B cell (primary cell): Measurements from ENCODE around the gene SPOP. TPM values are rescaled to one million over a fixed set of nuclear protein-coding genes. Genes with fewer than 3 reads are reported as not detected.

ENCODE experiments used
- ATAC-seq: fragments of 200-7000 bp; cut with Tn5 transposase; one replicate; pipeline ENCODE4 v1.10.0; 2021; ENCODE audit warnings: low read depth, mild to moderate bottlenecking, moderate number of reproducible peaks, moderate library complexity
- CTCF ChIA-PET: fragments of 350-600 bp; sonication (Branson Sonifier 250); formaldehyde crosslinking; loops from one replicate; lab custom pipeline; 2021; ENCODE audit warnings: antibody characterized with exemption, inconsistent platforms; lab: Charles Lee
- POLR2A ChIA-PET: fragments of 350-600 bp; sonication (Branson Sonifier 250); formaldehyde crosslinking; loops from one replicate; lab custom pipeline; 2021; ENCODE audit warnings: antibody characterized with exemption; lab: Charles Lee
- DNase-seq: peaks from one replicate; pipeline ENCODE4 v3.0.0; 2013
- H2AFZ ChIP-seq: 2 replicates; pipeline ENCODE4 v1.6.1; 2012; ENCODE audit warnings: mild to moderate bottlenecking, low read depth, low read length; ENCODE audit not compliant: insufficient read depth, poor library complexity, severe bottlenecking
- H3K27ac ChIP-seq, 2 donors: 1 replicate in 1 of 2; 2 replicates in 1 of 2; pipeline ENCODE4 v1.5.1; 2012 to 2013; ENCODE audit warnings: low read length in 2 of 2, mild to moderate bottlenecking in 2 of 2, moderate library complexity in 1 of 2
- H3K27me3 ChIP-seq, 4 experiments: fragments of 200-600 bp in 1 of 4; sonication (generic) in 1 of 4; replicated peaks in 1 of 4; 1 replicate in 2 of 4; 2 replicates in 2 of 4; pipeline versions ENCODE4 v1.6.1 to v1.7.0; 2013 to 2016; ENCODE audit warnings: low read length in 3 of 4, mild to moderate bottlenecking in 2 of 4, mixed read lengths in 1 of 4, moderate library complexity in 1 of 4; ENCODE audit not compliant: insufficient read depth in 4 of 4, control insufficient read depth in 3 of 4; ENCODE audit errors: control extremely low read depth in 1 of 4
- H3K36me3 ChIP-seq, 2 experiments: replicated peaks in 1 of 2; 1 replicate in 1 of 2; 2 replicates in 1 of 2; pipeline versions ENCODE4 v1.6.1 to v1.7.1; 2013; ENCODE audit warnings: low read length in 1 of 2; ENCODE audit not compliant: insufficient read depth in 2 of 2, control insufficient read depth in 1 of 2; ENCODE audit errors: control extremely low read depth in 1 of 2, extremely low read depth in 1 of 2
- H3K4me1 ChIP-seq, 2 donors: fragments of 200-600 bp in 1 of 2; sonication (generic) in 1 of 2; 1 replicate in 1 of 2; 2 replicates in 1 of 2; pipeline versions ENCODE4 v1.5.1 to v1.6.1; 2013 to 2017; ENCODE audit warnings: low read length in 2 of 2; ENCODE audit not compliant: control insufficient read depth in 2 of 2, insufficient read depth in 2 of 2
- H3K4me2 ChIP-seq: replicated peaks from 2 replicates; pipeline ENCODE3; 2012; ENCODE audit warnings: mild to moderate bottlenecking, low read depth, low read length; ENCODE audit not compliant: poor library complexity, severe bottlenecking
- H3K4me3 ChIP-seq, 5 experiments: fragments of 200-600 bp in 1 of 5; sonication (generic) in 1 of 5; 1 replicate in 3 of 5; 2 replicates in 2 of 5; pipeline versions ENCODE4 v1.5.1 to v1.7.0; 2011 to 2016; ENCODE audit warnings: low read length in 4 of 5, mild to moderate bottlenecking in 4 of 5, low read depth in 2 of 5, control low read depth in 1 of 5, moderate library complexity in 1 of 5; ENCODE audit not compliant: insufficient read depth in 1 of 5; ENCODE audit errors: control extremely low read depth in 1 of 5, extremely low read depth in 1 of 5
- H3K79me2 ChIP-seq: fragments of 200-600 bp; sonication (generic); one replicate; pipeline ENCODE4 v1.6.0; 2016; ENCODE audit warnings: low read length; ENCODE audit not compliant: control insufficient read depth, insufficient read depth
- H3K9ac ChIP-seq: fragments of 200-600 bp; sonication (generic); 2 replicates; pipeline ENCODE4 v1.6.1; 2017; ENCODE audit warnings: mild to moderate bottlenecking, low read length, moderate library complexity
- H3K9me3 ChIP-seq, 3 donors: one replicate each; pipeline versions ENCODE4 v1.6.1 to v1.7.1; 2013; ENCODE audit warnings: low read length in 2 of 3; ENCODE audit not compliant: control insufficient read depth in 2 of 3, insufficient read depth in 1 of 3; ENCODE audit errors: control extremely low read depth in 1 of 3
- H4K20me1 ChIP-seq: 2 replicates; pipeline ENCODE4 v1.6.0; 2012; ENCODE audit warnings: mild to moderate bottlenecking, low read length; ENCODE audit not compliant: insufficient read depth, control insufficient read depth, poor library complexity, severe bottlenecking
- H3K27ac Mint-ChIP-seq: one replicate; pipeline ENCODE4 v1.8.0; 2021; ENCODE audit warnings: mixed read lengths
- H3K27me3 Mint-ChIP-seq: one replicate; pipeline ENCODE4 v1.8.0; 2021; ENCODE audit warnings: mixed read lengths
- H3K4me1 Mint-ChIP-seq: one replicate; pipeline ENCODE4 v1.8.0; 2021; ENCODE audit warnings: mixed read lengths
- H3K4me3 Mint-ChIP-seq: one replicate; pipeline ENCODE4 v1.8.0; 2021; ENCODE audit warnings: mixed read lengths
- H3K9me3 Mint-ChIP-seq: one replicate; pipeline ENCODE4 v1.8.0; 2022; ENCODE audit warnings: mixed read lengths; ENCODE audit not compliant: insufficient read depth
- EZH2 ChIP-seq: IDR thresholded peaks from 2 replicates; pipeline ENCODE4 v1.6.1; 2012; ENCODE audit warnings: borderline replicate concordance, low read depth, mild to moderate bottlenecking, moderate library complexity, low read length; ENCODE audit not compliant: insufficient read depth, poor library complexity, severe bottlenecking
- WGBS: methylation state at CpG from one replicate; pipeline ENCODE4 v1.1.5; 2013; ENCODE audit warnings: missing lambda C conversion rate; ENCODE audit not compliant: insufficient coverage; 5-methylcytosine and 5-hydroxymethylcytosine counted together
- intact Hi-C: fragments of 100-400 bp; cut with micrococcal nuclease; formaldehyde crosslinking; loops from one replicate; pipeline ENCODE4 v1.10.0; 2022
- polyA plus RNA-seq: library from polyadenylated mRNA; depleted of rRNA; stranded (reverse); fragments of >200 nt; gene quantifications from 2 replicates; pipeline ENCODE4 v1.2.3, GENCODE V29; 2012
- total RNA-seq, 2 donors: library from RNA; stranded (reverse); fragments of 120-200 nt in 1 of 2; gene quantifications; 1 replicate in 1 of 2; 2 replicates in 1 of 2; pipeline versions ENCODE4 v1.2.3 to v1.2.4, GENCODE V29; 2013 to 2022
- TF ChIP-seq, protein P1 (sequence below): fragments of 200-600 bp; IDR thresholded peaks from one replicate; pipeline ENCODE4 v1.8.0; 2022; ENCODE audit warnings: antibody characterized with exemption, mild to moderate bottlenecking

SPOP gene
- total and polyA plus RNA-seq, 2 donors (not counting 1 experiment from before 2014, with no cell fraction given), result 27.0 to 72.1 TPM

- peaks cover 4% of the 10 kb centered on the region for H3K79me2 ChIP-seq
- ChIA-PET CTCF (no interaction called here), POLR2A (no interaction called here)
- no peaks in the 10 kb centered on the region for H3K4me1 Mint-ChIP-seq
- H3K27me3 ChIP-seq, result no peaks in the 10 kb centered on the region
- no peaks in the 10 kb centered on the region for H3K9me3 Mint-ChIP-seq
- H3K4me2 ChIP-seq, result no peak overlapping the region
- intact Hi-C loops, result no loop called here
- H3K27me3 Mint-ChIP-seq, result no peaks in the 10 kb centered on the region
- H3K9me3 ChIP-seq, result no peaks in the 10 kb centered on the region
- no peak for TF ChIP-seq EZH2
- TF ChIP-seq, protein P1, sequence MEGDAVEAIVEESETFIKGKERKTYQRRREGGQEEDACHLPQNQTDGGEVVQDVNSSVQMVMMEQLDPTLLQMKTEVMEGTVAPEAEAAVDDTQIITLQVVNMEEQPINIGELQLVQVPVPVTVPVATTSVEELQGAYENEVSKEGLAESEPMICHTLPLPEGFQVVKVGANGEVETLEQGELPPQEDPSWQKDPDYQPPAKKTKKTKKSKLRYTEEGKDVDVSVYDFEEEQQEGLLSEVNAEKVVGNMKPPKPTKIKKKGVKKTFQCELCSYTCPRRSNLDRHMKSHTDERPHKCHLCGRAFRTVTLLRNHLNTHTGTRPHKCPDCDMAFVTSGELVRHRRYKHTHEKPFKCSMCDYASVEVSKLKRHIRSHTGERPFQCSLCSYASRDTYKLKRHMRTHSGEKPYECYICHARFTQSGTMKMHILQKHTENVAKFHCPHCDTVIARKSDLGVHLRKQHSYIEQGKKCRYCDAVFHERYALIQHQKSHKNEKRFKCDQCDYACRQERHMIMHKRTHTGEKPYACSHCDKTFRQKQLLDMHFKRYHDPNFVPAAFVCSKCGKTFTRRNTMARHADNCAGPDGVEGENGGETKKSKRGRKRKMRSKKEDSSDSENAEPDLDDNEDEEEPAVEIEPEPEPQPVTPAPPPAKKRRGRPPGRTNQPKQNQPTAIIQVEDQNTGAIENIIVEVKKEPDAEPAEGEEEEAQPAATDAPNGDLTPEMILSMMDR, result no peak
- ATAC-seq (no peak), DNase-seq (no peak)
- WGBS, result 100% methylated on average over 4 of the region's 5 CpGs
- H3K27ac Mint-ChIP-seq, result no peak overlapping the region
- no peak overlapping the region for H3K9ac ChIP-seq
- H3K36me3 ChIP-seq, result peaks cover 7 to 75% of the 10 kb centered on the region in 2 experiments
- peaks cover 23% of the 10 kb centered on the region for H4K20me1 ChIP-seq
- H2AFZ ChIP-seq, result no peak overlapping the region
- no peak overlapping the region for H3K4me3 ChIP-seq
- no peak overlapping the region for H3K4me3 Mint-ChIP-seq
- no peaks in the 10 kb centered on the region for H3K4me1 ChIP-seq
- no peak overlapping the region for H3K27ac ChIP-seq
Measured at GRCh38 chr17:49610883-49611584, 66.9 kb downstream of the SPOP start.

- POLR2A ChIA-PET, result no interaction called here
- DNase-seq, result no peak
- Histone ChIP-seq H3K27ac (no peak overlapping the region), H3K36me3 (peaks cover 24 to 88% of the 10 kb centered on the region in 2 experiments), H3K27me3 (no peaks in the 10 kb centered on the region), H3K4me1 (no peaks in the 10 kb centered on the region), H3K79me2 (no peaks in the 10 kb centered on the region), H2AFZ (no peak overlapping the region), H3K4me2 (no peak overlapping the region), H3K9me3 (no peaks in the 10 kb centered on the region), H3K4me3 (no peak overlapping the region), H4K20me1 (no peaks in the 10 kb centered on the region), H3K9ac (no peak overlapping the region)
- intact Hi-C loops, result no loop called here
- no peak for TF ChIP-seq EZH2
- TF ChIP-seq, protein P1, result no peak
- CTCF ChIA-PET, result interaction anchor here (1.1 kb wide), 1 partner anchor 37 kb away, joined by 4 read pairs; no protein-coding TSS in a partner anchor
- Mint-ChIP-seq H3K27ac (no peak overlapping the region), H3K27me3 (no peaks in the 10 kb centered on the region), H3K9me3 (no peaks in the 10 kb centered on the region), H3K4me3 (no peak overlapping the region), H3K4me1 (no peaks in the 10 kb centered on the region)
- 95% methylated on average over 4 of the region's 7 CpGs for WGBS
- ATAC-seq, result no peak
Measured at GRCh38 chr17:49604314-49604869, 73.5 kb downstream of the SPOP start.
